Measurements from ENCODE around the gene LHX4.

Gene LHX4

DNA sequence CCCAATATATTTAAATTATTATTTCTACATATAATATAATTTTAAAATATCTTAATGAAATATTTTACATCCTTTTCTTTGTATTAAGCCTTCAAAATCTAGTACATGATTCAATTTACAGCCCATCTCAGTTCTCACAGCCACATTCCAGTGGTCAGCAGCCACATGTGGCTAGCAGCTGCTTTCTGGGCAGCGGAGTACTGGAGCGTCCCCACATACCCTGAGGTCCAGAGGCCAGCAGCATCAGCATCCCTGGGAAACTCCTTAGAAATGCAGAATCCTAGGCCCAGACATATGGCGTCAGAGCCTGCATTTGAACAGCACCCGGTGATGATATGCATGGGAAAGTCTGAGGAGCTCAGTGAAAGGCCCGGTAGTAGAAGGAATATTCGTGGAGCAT is 8.6 kb upstream of the LHX4 start:
- in situ Hi-C loops (cut with HindIII; ENCODE audit: low sequenced_read_pairs), result no loop called here

GRCh38 chr1:180224902-180225301 is 5.2 kb upstream of the LHX4 start:
- in situ Hi-C loops (cut with HindIII; ENCODE audit: low sequenced_read_pairs), result no loop called here

- in situ Hi-C loops (cut with HindIII; ENCODE audit: low sequenced_read_pairs), result no loop called here
These were observed 4.7 kb upstream of the LHX4 start for GRCh38 chr1:180225403-180225802.

DNA sequence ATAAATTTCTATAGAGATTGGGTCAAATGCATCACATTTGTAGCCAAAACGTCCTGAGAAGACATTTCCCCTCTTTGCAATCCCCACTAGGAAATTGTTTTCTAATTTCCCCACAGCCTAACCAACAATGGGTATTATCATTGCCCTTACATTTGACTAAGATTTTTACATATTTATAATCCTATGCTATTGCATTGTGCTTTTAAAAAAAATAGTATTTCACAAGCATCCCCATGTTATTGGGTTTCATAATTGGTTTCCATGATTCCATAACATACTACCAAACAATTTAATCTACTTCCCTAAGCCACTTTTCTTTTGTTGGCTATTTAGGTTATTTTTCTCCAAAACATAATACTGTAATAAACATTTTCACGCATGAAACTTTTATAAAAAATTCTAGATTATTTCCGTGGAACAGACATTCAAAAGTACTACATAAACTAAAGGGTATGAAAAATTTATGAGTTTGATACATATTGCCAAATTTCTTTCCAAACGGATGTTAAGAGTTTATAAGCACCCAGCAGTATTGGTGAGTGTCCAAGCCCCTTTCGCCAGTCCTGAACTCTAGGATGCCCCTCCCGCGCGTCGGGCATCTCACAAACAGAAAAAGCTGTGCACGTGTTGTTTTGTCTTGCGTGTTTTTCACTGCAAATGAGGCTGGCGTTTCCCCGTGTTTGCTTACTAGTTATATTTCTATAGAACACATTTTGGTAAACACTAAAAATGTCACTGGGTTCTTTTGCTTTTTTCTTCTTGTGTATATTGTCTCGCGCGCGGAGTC is 2.0 kb upstream of the LHX4 start:
- in situ Hi-C loops (cut with HindIII; ENCODE audit: low sequenced_read_pairs), result no loop called here

DNA sequence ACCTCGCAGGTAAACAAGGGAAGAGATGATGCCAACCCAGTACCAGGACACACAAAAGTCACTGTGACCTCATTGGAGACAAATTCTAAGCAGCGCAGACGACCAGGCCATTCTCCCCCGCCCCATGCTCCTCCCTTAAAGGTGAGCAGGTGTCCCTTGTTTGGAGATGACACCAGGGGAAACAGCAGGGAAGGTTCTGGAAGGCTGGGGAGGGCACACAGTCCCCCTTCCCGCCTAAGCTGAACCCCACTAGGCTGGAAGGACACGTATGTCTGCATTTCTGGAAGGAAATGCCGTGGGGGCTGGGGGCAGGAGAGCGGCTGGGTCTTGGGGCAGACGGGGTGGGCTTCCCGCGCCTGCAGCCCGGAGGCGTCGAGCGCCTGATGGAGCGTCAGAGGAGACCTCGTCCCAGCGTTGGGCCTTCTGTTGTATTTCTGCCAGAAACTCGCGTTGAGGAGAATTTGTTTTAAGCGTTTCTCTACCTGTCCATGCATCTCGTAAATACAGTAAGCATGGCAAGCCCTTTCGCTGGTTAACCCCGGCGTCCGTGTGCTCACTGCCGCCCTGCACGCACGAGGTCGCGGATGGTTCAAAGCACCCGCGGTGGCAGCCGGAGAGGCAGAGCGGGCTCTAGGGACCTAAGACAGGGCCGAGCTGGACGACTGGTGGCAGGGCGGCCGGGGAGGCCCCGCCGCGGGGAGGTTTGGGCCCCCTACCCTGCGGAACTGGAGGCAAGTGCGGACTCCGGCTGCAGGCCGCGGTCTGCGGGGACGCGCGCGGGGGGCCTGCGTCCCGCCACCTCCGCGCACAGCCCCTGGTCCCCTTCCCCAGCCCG is 1.2 kb upstream of the LHX4 start:
- in situ Hi-C loops (cut with HindIII; ENCODE audit: low sequenced_read_pairs), result no loop called here

DNA sequence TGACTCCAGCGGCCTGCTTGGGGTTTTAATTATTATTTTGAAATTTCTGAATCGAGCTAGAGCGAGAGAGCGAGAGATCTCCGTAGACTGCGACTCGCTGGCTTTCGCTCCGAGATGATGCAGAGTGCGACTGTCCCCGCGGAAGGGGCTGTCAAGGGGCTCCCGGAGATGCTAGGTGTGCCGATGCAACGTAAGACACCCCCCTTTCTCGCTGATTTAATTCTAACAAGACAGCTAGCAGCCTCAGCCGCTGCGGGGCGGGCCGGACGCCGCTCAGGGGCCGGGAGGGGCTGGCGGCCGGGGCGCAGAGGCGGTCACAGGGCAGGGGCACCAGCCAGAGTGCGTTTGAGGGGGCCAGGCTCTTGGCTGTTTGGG is 339 bp downstream of the LHX4 start:
- in situ Hi-C loops (cut with HindIII; ENCODE audit: low sequenced_read_pairs), result no loop called here

- in situ Hi-C loops (cut with HindIII; ENCODE audit: low sequenced_read_pairs), result no loop called here
These were observed 884 bp downstream of the LHX4 start for GRCh38 chr1:180230791-180231505.

DNA sequence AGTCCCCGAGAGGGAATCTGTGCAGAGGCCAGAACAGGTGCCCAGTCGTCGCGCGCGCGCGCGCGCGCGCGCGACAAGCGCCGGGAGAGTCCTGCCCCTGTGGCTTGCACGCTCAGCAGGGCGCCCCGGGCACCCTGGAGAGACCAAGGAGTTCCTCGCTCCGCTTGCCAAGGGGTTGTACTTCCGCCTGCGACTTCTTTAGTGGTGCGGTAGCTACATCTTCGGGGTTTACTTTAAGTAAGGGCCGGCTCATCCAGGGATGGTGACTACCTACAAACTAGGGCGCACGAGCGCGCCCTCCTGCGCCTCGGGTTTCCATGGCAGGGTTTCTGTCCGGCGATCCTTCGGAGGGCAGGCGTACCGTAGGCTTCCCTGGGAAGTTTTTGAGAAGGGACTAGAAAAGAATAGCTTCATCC is 1.4 kb downstream of the LHX4 start:
- in situ Hi-C loops (cut with HindIII; ENCODE audit: low sequenced_read_pairs), result no loop called here

GRCh38 chr1:180231936-180232335 is 1.9 kb downstream of the LHX4 start:
- in situ Hi-C loops (cut with HindIII; ENCODE audit: low sequenced_read_pairs), result no loop called here

DNA sequence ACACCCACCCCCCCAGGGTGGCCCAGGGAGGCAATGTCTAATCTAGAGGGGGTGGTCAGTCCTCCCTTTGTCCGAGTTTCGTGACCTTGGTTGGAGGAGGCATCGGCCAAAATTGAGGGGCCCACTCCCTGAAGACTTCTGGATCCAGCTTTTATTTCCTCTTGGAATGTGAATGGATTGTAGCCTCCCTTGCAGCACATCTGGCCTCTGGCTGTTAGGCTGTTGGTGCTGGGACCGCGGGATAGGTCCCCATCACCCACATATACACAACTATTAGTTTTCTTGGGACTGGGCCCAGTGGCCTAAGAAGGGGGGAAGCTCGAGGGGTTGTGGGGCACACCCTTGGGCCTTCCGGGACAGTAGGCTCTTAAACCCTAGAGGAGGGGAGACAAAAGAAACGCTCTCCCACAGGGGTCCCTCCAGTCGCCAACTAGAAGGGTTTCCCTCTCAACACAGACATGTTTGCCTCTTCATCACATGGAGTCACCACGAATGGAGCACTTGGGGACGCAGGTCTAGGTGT is 2.5 kb downstream of the LHX4 start:
- in situ Hi-C loops (cut with HindIII; ENCODE audit: low sequenced_read_pairs), result no loop called here

GRCh38 chr1:180233191-180234011 is 3.3 kb downstream of the LHX4 start:
- in situ Hi-C loops (cut with HindIII; ENCODE audit: low sequenced_read_pairs), result no loop called here

- in situ Hi-C loops (cut with HindIII; ENCODE audit: low sequenced_read_pairs), result no loop called here
These were observed 4.5 kb downstream of the LHX4 start for GRCh38 chr1:180234369-180235076.

DNA sequence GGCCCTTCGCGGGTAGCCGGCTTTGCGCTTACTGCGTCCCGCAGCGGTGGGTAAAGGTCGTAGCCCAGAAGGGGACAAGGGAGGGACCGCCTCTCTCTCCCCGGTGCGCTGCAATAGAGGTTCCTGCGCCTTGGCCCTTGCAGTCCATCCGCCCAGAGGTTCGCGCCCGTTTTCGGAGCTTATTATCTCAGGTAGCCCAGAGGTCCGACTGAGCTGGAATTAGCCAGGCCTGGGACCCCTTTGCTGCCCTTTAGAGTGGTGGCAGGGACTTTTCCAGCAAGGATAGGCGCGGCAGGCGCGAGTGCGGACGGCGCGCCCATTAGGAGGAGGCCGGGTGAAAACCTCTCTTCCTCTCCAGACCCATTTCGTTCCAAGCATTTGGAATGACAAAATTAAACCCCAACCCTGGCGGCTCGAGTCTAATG is 5.0 kb downstream of the LHX4 start:
- in situ Hi-C loops (cut with HindIII; ENCODE audit: low sequenced_read_pairs), result no loop called here

- in situ Hi-C loops (cut with HindIII; ENCODE audit: low sequenced_read_pairs), result no loop called here
These were observed 5.6 kb downstream of the LHX4 start for GRCh38 chr1:180235502-180236239.

- in situ Hi-C loops (cut with HindIII; ENCODE audit: low sequenced_read_pairs), result no loop called here
These were observed 6.8 kb downstream of the LHX4 start for GRCh38 chr1:180236698-180237509.

DNA sequence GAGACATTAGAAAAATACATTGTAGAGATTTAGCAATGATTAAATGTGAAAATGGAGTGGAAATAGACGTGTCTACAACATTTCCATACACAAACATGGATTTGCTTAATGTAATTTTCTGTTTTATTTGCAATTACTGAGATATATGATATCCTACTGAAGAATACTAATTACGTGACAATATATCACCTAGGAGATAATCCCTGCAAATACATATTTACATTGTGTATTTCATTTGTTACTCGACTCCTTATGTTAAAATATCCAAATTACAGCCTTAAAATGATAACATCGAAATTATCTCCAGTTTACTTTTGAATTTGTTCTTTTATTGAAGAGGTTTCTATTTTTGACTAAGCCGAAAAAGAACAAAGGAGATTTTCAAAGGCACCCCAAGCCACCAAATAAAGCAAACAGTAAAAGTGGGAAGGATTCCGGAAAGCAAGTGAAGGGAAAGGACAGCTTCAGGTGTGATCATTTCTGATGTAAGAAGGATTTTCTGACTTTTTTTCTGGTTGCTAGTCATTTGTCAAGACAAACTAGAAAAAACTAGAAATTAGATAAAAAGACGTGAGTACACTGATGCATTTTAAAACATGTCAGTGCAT is 7.9 kb downstream of the LHX4 start:
- in situ Hi-C loops (cut with HindIII; ENCODE audit: low sequenced_read_pairs), result no loop called here

GRCh38 chr1:180238675-180239074 is 8.6 kb downstream of the LHX4 start:
- in situ Hi-C loops (cut with HindIII; ENCODE audit: low sequenced_read_pairs), result no loop called here
